A549 (cell line): ENCODE data around the gene OTUD4.

Experiments
- CBX8 ChIP-seq: fragments of 200-600 bp; sonication (generic); IDR thresholded peaks from 2 replicates; pipeline ENCODE4 v1.6.1; 2016
- CTCF ChIP-seq: fragments of >200 bp; sonication (Bioruptor Twin); formaldehyde crosslinking; IDR thresholded peaks from 3 replicates; pipeline ENCODE4 v1.5.1; 2016
- POLR2A ChIP-seq: IDR thresholded peaks from 2 replicates; pipeline ENCODE4 v1.6.1; 2012; ENCODE audit warnings: mild to moderate bottlenecking, low read length
- RAD21 ChIP-seq, 2 experiments: fragments of >200 bp in 1 of 2; sonication (Bioruptor Twin) in 1 of 2; formaldehyde crosslinking in 1 of 2; IDR thresholded peaks in 1 of 2; conservative IDR thresholded peaks in 1 of 2; 2 replicates in 1 of 2; 3 replicates in 1 of 2; pipeline ENCODE4 v1.6.1; 2012 to 2018; ENCODE audit warnings: inconsistent platforms in 1 of 2
- SMC3 ChIP-seq: fragments of >200 bp; sonication (Bioruptor Twin); formaldehyde crosslinking; IDR thresholded peaks from 3 replicates; pipeline ENCODE4 v1.6.1; 2018; ENCODE audit warnings: inconsistent platforms

GRCh38 chr4:145217349-145217748 is 37.0 kb upstream of the OTUD4 start:
- no peak for TF ChIP-seq POLR2A
- TF ChIP-seq RAD21 (conservative IDR thresholded peaks at IDR 0.05 in 1 of 2, IDR thresholded peaks at IDR 0.05 in 1 of 2) = no peak
- no peak for TF ChIP-seq CTCF
- TF ChIP-seq CBX8 = no peak
- TF ChIP-seq SMC3 = no peak
